Keratinocyte (primary cell): Measurements from ENCODE around the gene ZBTB3.

ENCODE experiments used
- EZH2 ChIP-seq: IDR thresholded peaks from one replicate; pipeline ENCODE4 v1.6.1; 2012; ENCODE audit warnings: inconsistent platforms, mild to moderate bottlenecking, low read length, moderate library complexity
- TF ChIP-seq, protein P1 (sequence below), 3 experiments: IDR thresholded peaks in 1 of 3; conservative IDR thresholded peaks in 1 of 3; optimal IDR thresholded peaks in 1 of 3; 2 replicates in 2 of 3; 3 replicates in 1 of 3; pipeline versions ENCODE3 to v1.5.1; 2011; ENCODE audit warnings: low read length in 3 of 3, mild to moderate bottlenecking in 3 of 3, moderate library complexity in 2 of 3, control low read depth in 1 of 3, inconsistent platforms in 1 of 3; ENCODE audit not compliant: insufficient read depth in 2 of 3; ENCODE audit errors: extremely low read depth in 1 of 3

- TF ChIP-seq, protein P1, sequence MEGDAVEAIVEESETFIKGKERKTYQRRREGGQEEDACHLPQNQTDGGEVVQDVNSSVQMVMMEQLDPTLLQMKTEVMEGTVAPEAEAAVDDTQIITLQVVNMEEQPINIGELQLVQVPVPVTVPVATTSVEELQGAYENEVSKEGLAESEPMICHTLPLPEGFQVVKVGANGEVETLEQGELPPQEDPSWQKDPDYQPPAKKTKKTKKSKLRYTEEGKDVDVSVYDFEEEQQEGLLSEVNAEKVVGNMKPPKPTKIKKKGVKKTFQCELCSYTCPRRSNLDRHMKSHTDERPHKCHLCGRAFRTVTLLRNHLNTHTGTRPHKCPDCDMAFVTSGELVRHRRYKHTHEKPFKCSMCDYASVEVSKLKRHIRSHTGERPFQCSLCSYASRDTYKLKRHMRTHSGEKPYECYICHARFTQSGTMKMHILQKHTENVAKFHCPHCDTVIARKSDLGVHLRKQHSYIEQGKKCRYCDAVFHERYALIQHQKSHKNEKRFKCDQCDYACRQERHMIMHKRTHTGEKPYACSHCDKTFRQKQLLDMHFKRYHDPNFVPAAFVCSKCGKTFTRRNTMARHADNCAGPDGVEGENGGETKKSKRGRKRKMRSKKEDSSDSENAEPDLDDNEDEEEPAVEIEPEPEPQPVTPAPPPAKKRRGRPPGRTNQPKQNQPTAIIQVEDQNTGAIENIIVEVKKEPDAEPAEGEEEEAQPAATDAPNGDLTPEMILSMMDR (optimal IDR thresholded peaks at IDR 0.05 in 1 of 3, IDR thresholded peaks at IDR 0.05 in 1 of 3, conservative IDR thresholded peaks at IDR 0.05 in 1 of 3; ENCODE audit: extremely low read depth in 1 of 3, insufficient read depth in 2 of 3, low read length in 3 of 3): no peak
- no peak for TF ChIP-seq EZH2
These were observed 28.3 kb downstream of the ZBTB3 start for GRCh38 chr11:62725646-62726045.
